Endothelial cell of umbilical vein (primary cell): ENCODE measurements around the gene NPY. TPM values are rescaled to one million over a fixed set of nuclear protein-coding genes. Genes with fewer than 3 reads are reported as not detected.

ENCODE experiments used
- BruUV-seq: library from RNA; stranded (reverse); fragments of 400-500 nt; replicated peaks from 2 replicates; lab custom pipeline; 2021; lab: Mats Ljungman, UMichigan
- CTCF ChIA-PET: fragments of 300-600, 350-600 bp; sonication (Branson Sonifier 250); formaldehyde crosslinking; loops from one replicate; lab custom pipeline; 2021; ENCODE audit warnings: antibody characterized with exemption, inconsistent platforms; lab: Charles Lee
- POLR2A ChIA-PET: fragments of 300-600, 350-600 bp; sonication (Branson Sonifier 250); formaldehyde crosslinking; loops from one replicate; lab custom pipeline; 2021; ENCODE audit warnings: antibody characterized with exemption, inconsistent platforms; lab: Charles Lee
- DNase-seq: peaks from one replicate; pipeline ENCODE4 v3.0.0-alpha.2; 2011; ENCODE audit warnings: low read depth, low spot score
- FAIRE-seq: peaks from 2 replicates; lab custom pipeline; 2011; peaks lifted over from hg19 to GRCh38; lab: Jason Lieb, UNC
- H2AFZ ChIP-seq: 2 replicates; pipeline ENCODE4 v1.6.0; 2012; ENCODE audit warnings: low read depth, low read length, control low read depth, inconsistent platforms
- H3K27ac ChIP-seq: 2 replicates; pipeline ENCODE4 v1.5.1; 2011; ENCODE audit warnings: low read depth, mild to moderate bottlenecking, control low read depth, low read length, moderate library complexity; ENCODE audit not compliant: insufficient read depth
- H3K27me3 ChIP-seq, 2 experiments: 2 replicates each; pipeline versions ENCODE4 v1.6.0 to v1.6.1; 2011; ENCODE audit warnings: low read length in 2 of 2, mixed read lengths in 1 of 2; ENCODE audit not compliant: control insufficient read depth in 2 of 2, insufficient read depth in 2 of 2
- H3K36me3 ChIP-seq, 2 experiments: 2 replicates in 1 of 2; 3 replicates in 1 of 2; pipeline ENCODE4 v1.5.1; 2011; ENCODE audit warnings: low read length in 2 of 2, mild to moderate bottlenecking in 1 of 2, moderate library complexity in 1 of 2; ENCODE audit not compliant: control insufficient read depth in 2 of 2, insufficient read depth in 2 of 2; ENCODE audit errors: extremely low read depth in 1 of 2
- H3K4me1 ChIP-seq: 3 replicates; pipeline ENCODE4 v1.5.1; 2011; ENCODE audit warnings: mild to moderate bottlenecking, low read length; ENCODE audit not compliant: control insufficient read depth, insufficient read depth; ENCODE audit errors: extremely low read depth
- H3K4me2 ChIP-seq: 2 replicates; pipeline ENCODE4 v1.6.1; 2011; ENCODE audit warnings: low read length, control low read depth, mixed read lengths; ENCODE audit not compliant: insufficient read depth
- H3K4me3 ChIP-seq, 3 experiments: fragments of 200-600 bp in 1 of 3; sonication (generic), shearing (Covaris generic) in 1 of 3; replicated peaks in 1 of 3; 2 replicates each; pipeline ENCODE4 v1.5.1; 2011 to 2016; ENCODE audit warnings: control low read depth in 3 of 3, low read length in 3 of 3, mild to moderate bottlenecking in 2 of 3, inconsistent platforms in 1 of 3, low read depth in 1 of 3, moderate library complexity in 1 of 3; ENCODE audit not compliant: insufficient read depth in 1 of 3
- H3K79me2 ChIP-seq: 2 replicates; pipeline ENCODE4 v1.6.0; 2012; ENCODE audit warnings: low read length, inconsistent platforms; ENCODE audit not compliant: control insufficient read depth, insufficient read depth
- H3K9ac ChIP-seq: replicated peaks from 2 replicates; pipeline ENCODE3; 2011; ENCODE audit warnings: low read length, control low read depth; ENCODE audit not compliant: insufficient read depth; ENCODE audit errors: extremely low read depth
- H3K9me1 ChIP-seq: replicated peaks from 3 replicates; pipeline ENCODE4 v1.6.0; 2011; ENCODE audit warnings: mild to moderate bottlenecking, low read length; ENCODE audit not compliant: control insufficient read depth, insufficient read depth; ENCODE audit errors: extremely low read depth
- H3K9me3 ChIP-seq: replicated peaks from 2 replicates; pipeline ENCODE4 v1.5.1; 2012; ENCODE audit warnings: low read length, inconsistent platforms; ENCODE audit not compliant: control insufficient read depth, insufficient read depth
- H4K20me1 ChIP-seq: replicated peaks from 2 replicates; pipeline ENCODE3; 2011; ENCODE audit warnings: mild to moderate bottlenecking, low read length; ENCODE audit not compliant: control insufficient read depth, insufficient read depth; ENCODE audit errors: extremely low read depth
- EZH2 ChIP-seq: IDR thresholded peaks from 2 replicates; pipeline ENCODE4 v1.6.1; 2012; ENCODE audit warnings: borderline replicate concordance, low read depth, mild to moderate bottlenecking, moderate library complexity, low read length, inconsistent platforms; ENCODE audit not compliant: severe bottlenecking
- FOS ChIP-seq: IDR thresholded peaks from 2 replicates; pipeline ENCODE4 v1.6.1; 2011; ENCODE audit warnings: mild to moderate bottlenecking, low read length, moderate library complexity, borderline replicate concordance; ENCODE audit not compliant: insufficient read depth
- GATA2 ChIP-seq: IDR thresholded peaks from 2 replicates; pipeline ENCODE4 v1.7.0; 2011; ENCODE audit warnings: low read depth, mild to moderate bottlenecking, moderate library complexity, mixed read lengths, low read length; ENCODE audit not compliant: insufficient read length, insufficient read depth
- JUN ChIP-seq: IDR thresholded peaks from 2 replicates; pipeline ENCODE4 v1.6.1; 2011; ENCODE audit warnings: borderline replicate concordance, low read depth; ENCODE audit not compliant: insufficient read length, insufficient read depth
- MYC ChIP-seq: IDR thresholded peaks from one replicate; pipeline ENCODE4 v1.6.1; 2011; ENCODE audit warnings: mild to moderate bottlenecking, low read depth, low read length
- POLR2A ChIP-seq: IDR thresholded peaks from 2 replicates; pipeline ENCODE4 v1.6.1; 2012; ENCODE audit warnings: low read depth, mild to moderate bottlenecking, control low read depth, low read length
- POLR2AphosphoS5 ChIP-seq: IDR thresholded peaks from 2 replicates; pipeline ENCODE4 v1.6.1; 2012; ENCODE audit warnings: low read depth, mild to moderate bottlenecking, control low read depth, low read length, moderate library complexity; ENCODE audit not compliant: insufficient read depth
- dilution Hi-C: fragments of 300-500 bp; cut with MboI; formaldehyde crosslinking; loops from one replicate; pipeline ENCODE4 v1.15.0; 2019; ENCODE audit warnings: low sequenced_read_pairs; ENCODE audit not compliant: extremely low pct_ligation_motif_present
- intact Hi-C: fragments of 100-400 bp; cut with micrococcal nuclease; formaldehyde crosslinking; loops from one replicate; pipeline ENCODE4 v1.10.0; 2022
- polyA plus RNA-seq, 4 experiments: library from polyadenylated mRNA; depleted of rRNA in 3 of 4; stranded (reverse) in 3 of 4; unstranded in 1 of 4; fragments of >200 nt; gene quantifications; 2 replicates each; pipeline versions ENCODE4 v1.2.1 to v1.2.3, GENCODE V29; 2011 to 2012; ENCODE audit warnings: missing spikeins in 1 of 4
- total RNA-seq: library from RNA; stranded (reverse); gene quantifications from 2 replicates; pipeline ENCODE4 v1.2.3, GENCODE V29; 2021
- TF ChIP-seq, protein P1 (sequence below): IDR thresholded peaks from 2 replicates; pipeline ENCODE4 v1.6.1; 2011; ENCODE audit not compliant: insufficient read depth, insufficient read length
- TF ChIP-seq, protein P2 (sequence below), 2 donors: IDR thresholded peaks; 1 replicate in 1 of 2; 2 replicates in 1 of 2; pipeline ENCODE4 v1.5.1; 2011; ENCODE audit warnings: low read length in 2 of 2, mild to moderate bottlenecking in 2 of 2, moderate library complexity in 2 of 2, control low read depth in 1 of 2, inconsistent platforms in 1 of 2, low read depth in 1 of 2; ENCODE audit not compliant: insufficient read depth in 1 of 2; ENCODE audit errors: extremely low read depth in 1 of 2

The NPY gene
- total and polyA plus RNA-seq, 2 donors (not counting 3 experiments of a cell fraction or from before 2014, with no cell fraction given): not detected

DNA sequence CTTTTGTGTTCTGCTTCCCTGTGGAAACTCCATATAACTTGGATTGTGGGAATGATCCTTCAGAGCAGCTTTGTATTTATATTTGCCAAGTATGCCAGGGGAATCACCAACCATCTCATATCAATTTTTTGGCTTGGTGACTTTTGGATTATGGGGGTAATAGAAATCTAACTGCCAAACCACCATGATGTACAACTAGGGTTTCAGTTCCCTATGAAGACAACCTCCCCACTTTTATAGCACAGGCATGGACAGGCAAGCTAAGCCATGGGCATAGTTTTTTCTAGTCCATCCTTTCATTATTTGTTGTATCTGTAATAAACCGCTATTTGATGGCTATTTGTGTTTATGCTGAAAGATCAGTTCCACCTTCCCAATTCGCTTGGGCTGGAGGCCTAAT lies 17.7 kb downstream of the NPY start:
- DNase-seq: no peak
- no peak for TF ChIP-seq EZH2
- no peak for TF ChIP-seq FOS
- TF ChIP-seq JUN: no peak
- TF ChIP-seq, protein P1, sequence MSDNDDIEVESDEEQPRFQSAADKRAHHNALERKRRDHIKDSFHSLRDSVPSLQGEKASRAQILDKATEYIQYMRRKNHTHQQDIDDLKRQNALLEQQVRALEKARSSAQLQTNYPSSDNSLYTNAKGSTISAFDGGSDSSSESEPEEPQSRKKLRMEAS: no peak
- no peak for TF ChIP-seq POLR2AphosphoS5
- no peak for TF ChIP-seq MYC
- TF ChIP-seq, protein P2, sequence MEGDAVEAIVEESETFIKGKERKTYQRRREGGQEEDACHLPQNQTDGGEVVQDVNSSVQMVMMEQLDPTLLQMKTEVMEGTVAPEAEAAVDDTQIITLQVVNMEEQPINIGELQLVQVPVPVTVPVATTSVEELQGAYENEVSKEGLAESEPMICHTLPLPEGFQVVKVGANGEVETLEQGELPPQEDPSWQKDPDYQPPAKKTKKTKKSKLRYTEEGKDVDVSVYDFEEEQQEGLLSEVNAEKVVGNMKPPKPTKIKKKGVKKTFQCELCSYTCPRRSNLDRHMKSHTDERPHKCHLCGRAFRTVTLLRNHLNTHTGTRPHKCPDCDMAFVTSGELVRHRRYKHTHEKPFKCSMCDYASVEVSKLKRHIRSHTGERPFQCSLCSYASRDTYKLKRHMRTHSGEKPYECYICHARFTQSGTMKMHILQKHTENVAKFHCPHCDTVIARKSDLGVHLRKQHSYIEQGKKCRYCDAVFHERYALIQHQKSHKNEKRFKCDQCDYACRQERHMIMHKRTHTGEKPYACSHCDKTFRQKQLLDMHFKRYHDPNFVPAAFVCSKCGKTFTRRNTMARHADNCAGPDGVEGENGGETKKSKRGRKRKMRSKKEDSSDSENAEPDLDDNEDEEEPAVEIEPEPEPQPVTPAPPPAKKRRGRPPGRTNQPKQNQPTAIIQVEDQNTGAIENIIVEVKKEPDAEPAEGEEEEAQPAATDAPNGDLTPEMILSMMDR (IDR thresholded peaks at IDR 0.05; ENCODE audit: extremely low read depth in 1 of 2, insufficient read depth in 1 of 2, low read depth in 1 of 2, low read length in 2 of 2): no peak
- no peak for TF ChIP-seq POLR2A
- no peak for TF ChIP-seq GATA2
- Histone ChIP-seq H3K79me2 (no peaks in the 10 kb centered on the region), H2AFZ (no peak overlapping the region), H3K27ac (no peak overlapping the region), H3K4me3 (no peak overlapping the region), H3K27me3 (no peaks in the 10 kb centered on the region), H3K4me1 (no peaks in the 10 kb centered on the region), H3K36me3 (no peaks in the 10 kb centered on the region), H3K9ac (no peak overlapping the region), H3K4me2 (no peak overlapping the region), H4K20me1 (no peaks in the 10 kb centered on the region), H3K9me1 (no peaks in the 10 kb centered on the region), H3K9me3 (no peaks in the 10 kb centered on the region)
- no peak for FAIRE-seq
- dilution Hi-C loops (no loop called here), intact Hi-C loops (no loop called here)
- CTCF ChIA-PET: no interaction called here
- BruUV-seq: no TSS peak
- POLR2A ChIA-PET: no interaction called here
